ENCODE data around the gene CANT1.

CANT1 gene

DNA sequence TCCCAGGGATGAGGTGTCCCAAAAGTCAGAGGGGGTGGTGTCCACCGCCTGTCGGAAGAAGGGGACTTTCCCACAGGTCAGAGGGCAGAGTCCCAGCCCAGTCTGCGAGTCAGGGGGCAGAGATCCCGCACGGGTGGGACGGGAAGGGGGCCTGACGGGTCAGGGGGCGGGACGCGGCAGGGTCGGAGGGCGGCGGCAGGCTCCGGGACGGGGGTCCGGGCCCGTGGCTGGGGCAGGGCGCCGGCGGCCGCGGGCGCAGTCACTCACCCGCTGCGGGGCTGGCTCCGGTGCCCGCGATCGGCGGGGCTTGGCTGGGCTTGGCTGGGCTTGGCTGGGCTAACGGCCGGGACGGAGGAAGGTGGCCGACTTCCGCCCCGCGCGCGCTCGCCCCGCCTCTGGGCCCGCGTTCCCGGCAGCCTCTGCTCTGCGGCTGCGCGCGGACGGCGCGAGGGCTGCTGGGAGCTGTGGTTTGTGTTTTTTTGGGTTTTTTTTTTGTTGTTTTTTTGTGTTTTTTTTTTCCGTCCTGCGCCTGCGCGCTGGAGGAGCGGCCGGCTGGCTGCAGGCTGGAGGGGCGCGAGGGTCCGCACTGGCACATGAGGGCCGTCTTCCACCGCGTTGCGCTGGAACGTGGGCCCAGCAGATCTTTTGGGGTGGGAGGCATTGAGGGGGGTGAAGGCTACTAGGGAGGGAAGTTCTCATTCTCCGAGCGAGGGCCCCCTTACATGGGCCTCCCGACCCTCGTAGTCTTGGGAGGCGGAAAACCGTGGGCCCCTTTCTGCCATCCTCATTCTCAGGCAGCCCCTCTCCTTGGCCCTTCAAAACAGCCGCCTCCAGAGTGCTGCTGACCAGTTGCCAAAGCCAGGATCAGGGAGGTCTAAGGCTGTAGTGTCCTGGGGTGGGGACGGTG is at the start of gene CANT1:
CANT1 (minus strand) TSS at position 368 of the 907 bp plus-strand sequence. CDS start 12,142 bp downstream, outside the sequence.
- DNase-seq: no peak

DNA sequence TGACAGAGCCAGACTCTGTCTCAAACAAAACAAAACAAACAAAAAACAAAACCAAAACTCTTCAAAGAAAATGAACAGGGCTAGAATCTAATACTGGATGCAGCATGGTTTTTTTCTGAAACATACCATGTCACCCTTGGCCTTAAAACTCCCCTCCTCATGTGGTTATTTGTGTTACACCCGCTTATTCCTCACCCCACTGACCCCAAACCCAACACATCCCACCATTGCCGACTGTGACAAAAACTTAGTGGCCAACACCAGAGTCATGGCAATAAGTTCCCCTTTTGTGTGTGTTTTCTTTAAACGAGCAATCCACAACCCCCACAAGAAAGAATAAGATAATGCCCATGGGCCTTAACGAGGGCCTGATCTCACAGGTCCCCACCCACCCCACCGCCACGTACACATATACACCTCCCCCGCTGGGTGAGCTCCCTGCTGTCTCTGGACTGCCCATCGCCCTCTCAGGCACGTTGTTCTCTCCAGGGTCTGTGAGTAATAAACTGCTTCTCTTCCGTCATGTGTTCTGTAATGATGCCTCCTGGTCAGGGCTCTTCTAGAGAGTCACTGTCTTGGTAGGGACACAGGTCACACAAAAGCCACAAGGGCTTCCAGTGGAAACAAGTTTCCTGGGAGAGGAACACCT is 48.3 kb upstream of the CANT1 start:
- no peak for DNase-seq

DNA sequence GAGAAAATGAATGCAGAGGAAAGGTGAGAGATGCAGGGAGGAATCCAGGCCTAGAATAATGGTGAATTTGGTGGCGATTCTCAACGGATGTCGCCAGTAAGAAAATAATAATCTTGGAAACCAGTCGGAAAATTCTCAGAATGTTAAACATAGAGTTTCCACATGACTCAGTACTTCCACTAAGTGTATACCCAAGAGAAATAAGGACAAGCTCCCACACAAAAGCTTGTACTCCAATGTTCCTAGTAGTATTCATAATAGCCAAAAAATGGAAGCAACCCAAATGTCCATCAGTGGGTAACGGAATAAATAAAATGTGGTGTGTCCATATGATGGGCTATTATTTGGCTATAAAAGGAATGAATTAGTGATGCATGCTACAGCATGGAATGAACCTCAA is 45.6 kb upstream of the CANT1 start:
- no peak for DNase-seq

DNA sequence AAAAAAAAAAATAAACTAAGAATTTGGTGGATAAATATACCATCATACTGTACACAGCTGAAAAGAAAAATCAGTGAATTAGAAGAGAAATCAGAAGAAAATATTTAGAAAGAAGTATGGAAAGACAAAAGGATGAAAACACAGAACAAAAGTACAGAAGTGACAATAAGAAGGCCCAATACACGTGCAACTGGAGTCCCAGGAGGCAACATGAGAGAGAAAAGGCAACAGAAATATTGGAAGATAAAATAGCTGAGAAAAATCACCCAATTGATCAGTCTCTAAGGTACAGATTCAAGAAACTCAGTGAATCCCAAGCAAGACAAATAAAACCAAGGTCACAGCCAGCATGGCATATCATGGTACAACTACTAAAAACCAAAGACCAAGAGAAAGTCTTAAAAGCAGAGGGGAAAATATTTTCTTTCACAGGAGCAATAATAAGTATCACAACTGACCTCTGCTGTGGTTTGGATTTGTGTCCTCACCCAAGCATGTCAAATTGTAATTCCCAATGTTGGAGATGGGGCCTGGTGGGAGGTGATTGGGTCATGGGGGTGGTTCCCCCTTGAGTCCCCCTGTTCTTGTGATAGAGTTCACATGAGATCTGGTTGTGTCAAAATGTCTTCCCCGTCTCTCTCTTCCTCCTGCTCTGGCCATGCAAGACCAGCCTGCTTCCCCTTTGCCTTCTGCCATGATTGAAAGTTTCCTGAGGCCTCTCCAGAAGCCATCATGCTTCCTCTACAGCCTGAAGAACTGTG is 44.8 kb upstream of the CANT1 start:
- no peak for DNase-seq

DNA sequence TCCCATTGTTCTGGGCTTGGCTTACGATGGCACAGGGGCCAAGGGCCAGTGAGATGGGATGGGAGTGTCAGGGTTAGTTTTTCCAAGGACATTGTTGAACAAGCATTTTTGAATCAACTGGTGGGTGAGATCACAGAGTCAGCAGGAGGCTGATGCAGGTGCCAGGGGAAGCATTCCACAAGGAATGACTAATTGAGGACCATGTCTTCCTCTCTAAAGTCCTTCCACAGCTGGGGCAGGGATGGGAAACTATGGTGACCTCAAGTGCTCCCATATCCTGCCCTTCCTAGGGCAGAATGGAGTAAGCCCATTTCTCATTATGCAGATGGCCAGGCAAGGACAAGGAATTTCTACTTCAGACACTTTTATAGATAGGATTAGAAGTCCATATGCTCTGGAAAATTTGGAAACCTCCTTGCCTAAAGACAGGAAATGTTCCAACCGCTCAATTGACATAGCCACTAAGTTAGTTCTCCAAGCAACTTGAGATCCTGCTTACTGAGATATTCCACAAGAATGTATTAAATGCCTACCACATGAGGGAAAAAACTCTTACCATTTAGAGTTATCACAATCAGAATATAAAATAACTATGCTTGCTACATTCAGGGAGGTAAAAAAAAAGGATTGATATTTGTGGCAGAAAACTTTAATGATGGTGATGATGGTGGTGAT is 43.8 kb upstream of the CANT1 start:
- DNase-seq: no peak

DNA sequence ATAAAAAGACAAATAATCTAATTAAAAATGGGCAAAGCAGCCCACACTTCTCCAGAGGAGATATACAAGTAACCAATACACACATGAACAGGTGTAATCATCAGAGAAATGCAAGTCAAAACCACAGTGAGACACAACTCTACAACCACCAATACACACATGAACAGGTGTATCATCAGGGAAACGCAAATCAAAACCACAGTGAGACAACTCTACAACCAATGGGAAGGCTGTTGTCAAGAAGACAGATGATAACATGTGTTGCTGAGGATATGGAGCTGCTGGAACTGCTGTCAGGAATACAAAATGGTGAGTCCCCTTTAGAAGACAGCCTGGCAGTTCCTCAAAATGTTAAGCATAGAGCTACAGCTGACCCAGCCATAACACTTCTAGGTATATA is 42.6 kb upstream of the CANT1 start:
- no peak for DNase-seq

DNA sequence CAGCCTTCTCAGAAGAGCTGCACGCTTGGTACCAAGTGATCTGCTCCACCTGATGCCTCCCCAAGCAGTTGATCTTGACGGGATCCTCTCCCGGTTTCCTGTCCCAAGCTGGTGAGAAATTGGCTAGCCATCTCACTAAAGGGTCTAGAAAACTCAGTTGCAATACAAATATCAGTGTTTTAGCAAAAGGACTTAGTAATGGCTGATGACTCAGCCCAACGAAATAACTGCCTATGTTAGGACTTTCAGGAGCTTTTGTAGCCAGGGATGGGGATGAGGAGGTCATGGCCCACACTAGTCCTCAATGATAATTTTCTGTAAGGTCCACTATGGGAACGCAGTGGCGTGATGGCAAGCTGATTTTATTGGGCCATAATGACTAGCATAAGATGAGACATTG is 41.7 kb upstream of the CANT1 start:
- DNase-seq: no peak

DNA sequence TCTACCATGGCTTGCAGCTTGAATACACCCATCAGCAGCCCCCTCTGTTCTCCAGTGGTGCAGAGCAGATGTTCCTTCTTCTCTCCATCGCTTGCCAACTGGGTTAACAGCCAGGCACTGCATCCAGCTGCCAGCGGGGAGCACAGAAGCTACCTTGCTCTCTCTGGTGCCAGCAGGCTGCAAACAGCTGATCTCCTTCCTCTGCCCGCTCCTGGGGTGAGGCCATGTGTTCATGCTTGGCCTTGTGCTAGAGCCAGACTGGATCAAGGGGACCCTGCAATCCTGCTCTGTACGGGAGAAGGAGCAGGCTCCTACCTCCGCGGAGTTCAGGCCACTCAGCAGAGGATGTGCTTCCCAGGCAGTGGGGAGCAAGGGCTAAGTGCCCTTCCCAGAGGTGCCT is 41.0 kb upstream of the CANT1 start:
- DNase-seq: no peak

DNA sequence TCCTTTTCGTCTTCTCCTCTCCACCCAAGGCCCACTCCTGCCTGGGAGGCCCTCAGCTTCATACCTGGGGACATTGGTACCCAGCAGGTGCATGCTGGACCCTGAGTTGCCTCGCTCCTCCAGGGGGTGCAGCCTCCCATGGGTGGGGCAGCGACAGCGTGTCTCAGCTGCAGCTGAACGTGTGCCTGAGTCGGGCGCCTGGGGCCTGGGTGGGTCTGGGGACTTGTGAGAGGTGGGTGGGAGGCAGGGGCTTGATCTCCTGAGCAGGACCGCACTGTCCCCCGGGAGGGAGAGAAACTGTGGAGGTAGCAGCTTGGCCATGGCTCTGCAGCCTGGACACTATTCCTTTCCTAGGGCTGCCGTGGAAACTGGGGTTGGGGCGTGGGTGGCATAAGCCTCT is 40.3 kb upstream of the CANT1 start:
- no peak for DNase-seq

DNA sequence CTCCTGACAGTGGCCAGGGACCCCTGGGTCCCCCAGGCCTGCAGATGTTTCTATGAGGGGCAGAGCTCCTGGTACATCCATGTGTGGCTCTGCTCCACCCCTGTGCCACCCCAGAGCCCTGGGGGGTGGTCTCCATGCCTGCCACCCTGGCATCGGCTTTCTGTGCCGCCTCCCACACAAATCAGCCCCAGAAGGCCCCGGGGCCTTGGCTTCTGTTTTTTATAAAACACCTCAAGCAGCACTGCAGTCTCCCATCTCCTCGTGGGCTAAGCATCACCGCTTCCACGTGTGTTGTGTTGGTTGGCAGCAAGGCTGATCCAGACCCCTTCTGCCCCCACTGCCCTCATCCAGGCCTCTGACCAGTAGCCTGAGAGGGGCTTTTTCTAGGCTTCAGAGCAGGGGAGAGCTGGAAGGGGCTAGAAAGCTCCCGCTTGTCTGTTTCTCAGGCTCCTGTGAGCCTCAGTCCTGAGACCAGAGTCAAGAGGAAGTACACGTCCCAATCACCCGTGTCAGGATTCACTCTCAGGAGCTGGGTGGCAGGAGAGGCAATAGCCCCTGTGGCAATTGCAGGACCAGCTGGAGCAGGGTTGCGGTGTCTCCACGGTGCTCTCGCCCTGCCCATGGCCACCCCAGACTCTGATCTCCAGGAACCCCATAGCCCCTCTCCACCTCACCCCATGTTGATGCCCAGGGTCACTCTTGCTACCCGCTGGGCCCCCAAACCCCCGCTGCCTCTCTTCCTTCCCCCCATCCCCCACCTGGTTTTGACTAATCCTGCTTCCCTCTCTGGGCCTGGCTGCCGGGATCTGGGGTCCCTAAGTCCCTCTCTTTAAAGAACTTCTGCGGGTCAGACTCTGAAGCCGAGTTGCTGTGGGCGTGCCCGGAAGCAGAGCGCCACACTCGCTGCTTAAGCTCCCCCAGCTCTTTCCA is 39.5 kb upstream of the CANT1 start:
- no peak for DNase-seq

DNA sequence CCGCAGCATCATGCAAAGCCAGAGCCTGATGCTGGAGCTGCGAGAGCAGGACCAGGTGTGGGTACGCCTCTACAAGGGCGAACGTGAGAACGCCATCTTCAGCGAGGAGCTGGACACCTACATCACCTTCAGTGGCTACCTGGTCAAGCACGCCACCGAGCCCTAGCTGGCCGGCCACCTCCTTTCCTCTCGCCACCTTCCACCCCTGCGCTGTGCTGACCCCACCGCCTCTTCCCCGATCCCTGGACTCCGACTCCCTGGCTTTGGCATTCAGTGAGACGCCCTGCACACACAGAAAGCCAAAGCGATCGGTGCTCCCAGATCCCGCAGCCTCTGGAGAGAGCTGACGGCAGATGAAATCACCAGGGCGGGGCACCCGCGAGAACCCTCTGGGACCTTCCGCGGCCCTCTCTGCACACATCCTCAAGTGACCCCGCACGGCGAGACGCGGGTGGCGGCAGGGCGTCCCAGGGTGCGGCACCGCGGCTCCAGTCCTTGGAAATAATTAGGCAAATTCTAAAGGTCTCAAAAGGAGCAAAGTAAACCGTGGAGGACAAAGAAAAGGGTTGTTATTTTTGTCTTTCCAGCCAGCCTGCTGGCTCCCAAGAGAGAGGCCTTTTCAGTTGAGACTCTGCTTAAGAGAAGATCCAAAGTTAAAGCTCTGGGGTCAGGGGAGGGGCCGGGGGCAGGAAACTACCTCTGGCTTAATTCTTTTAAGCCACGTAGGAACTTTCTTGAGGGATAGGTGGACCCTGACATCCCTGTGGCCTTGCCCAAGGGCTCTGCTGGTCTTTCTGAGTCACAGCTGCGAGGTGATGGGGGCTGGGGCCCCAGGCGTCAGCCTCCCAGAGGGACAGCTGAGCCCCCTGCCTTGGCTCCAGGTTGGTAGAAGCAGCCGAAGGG is 38.6 kb upstream of the CANT1 start:
- DNase-seq: no peak

DNA sequence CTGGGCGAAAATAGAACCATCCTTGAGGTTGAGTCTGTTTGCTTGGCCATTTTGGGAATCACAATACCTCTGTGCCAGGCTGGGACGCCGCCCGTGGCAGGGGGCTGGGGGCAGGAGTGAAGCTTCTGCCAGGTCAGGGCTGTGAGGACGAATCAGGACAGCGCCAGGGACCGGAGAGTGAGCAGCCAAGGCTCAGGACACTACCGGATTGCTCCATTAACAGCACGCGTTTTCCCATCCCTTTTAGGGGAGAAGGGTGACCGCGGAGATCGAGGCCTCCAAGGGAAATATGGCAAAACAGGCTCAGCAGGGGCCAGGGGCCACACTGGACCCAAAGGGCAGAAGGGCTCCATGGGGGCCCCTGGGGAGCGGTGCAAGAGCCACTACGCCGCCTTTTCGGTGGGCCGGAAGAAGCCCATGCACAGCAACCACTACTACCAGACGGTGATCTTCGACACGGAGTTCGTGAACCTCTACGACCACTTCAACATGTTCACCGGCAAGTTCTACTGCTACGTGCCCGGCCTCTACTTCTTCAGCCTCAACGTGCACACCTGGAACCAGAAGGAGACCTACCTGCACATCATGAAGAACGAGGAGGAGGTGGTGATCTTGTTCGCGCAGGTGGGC is 37.8 kb upstream of the CANT1 start:
- DNase-seq: no peak

DNA sequence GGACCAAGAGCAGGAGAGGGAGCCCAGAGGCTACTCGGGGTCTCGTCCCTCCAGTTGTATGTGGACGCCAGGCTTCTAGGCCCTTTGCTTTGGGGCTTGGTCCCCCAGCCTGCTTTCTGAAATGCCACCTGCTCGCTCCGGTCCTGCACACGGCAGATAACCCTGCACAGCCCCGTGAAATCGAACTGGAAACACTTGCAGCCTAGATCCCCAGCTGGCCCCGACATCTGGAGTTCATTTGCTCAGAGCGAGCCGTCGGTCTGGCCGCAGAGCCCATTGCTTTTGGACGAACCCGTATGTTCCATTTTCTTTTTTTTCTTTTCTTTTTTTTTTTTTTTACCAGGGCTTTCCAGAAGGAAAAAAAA is 37.3 kb upstream of the CANT1 start:
- no peak for DNase-seq

DNA sequence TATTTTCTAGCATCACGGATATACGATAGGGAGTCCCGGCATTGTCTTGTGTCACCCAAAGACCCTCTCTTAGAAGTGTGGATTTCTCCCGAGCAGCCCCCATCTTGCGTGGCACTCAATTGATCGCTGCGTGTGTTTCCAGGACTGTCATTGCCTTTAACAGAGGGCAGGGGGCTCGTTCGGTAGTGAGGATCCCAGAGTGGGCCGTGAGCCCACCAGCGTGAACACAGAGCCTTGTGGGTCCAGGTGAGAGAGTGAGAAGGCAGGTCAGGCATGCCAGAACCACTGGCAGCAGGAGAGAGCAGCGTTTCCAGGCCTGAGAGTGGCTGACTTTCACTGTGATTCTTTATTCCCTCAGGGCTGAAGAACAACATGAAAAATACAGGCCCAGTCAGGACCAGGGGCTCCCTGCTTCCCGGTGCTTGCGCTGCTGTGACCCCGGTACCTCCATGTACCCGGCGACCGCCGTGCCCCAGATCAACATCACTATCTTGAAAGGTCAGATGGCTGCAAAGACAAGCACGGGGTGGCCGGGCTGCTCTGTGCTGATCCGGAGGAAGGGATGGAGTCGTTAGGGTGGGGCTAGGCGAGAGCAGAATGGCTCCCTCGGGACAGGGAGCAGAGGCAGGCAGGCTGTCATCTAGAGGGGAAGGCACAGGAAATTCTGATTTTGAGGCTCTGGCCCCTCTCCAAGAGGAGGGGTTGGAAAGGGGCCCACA is 36.8 kb upstream of the CANT1 start:
- no peak for DNase-seq

DNA sequence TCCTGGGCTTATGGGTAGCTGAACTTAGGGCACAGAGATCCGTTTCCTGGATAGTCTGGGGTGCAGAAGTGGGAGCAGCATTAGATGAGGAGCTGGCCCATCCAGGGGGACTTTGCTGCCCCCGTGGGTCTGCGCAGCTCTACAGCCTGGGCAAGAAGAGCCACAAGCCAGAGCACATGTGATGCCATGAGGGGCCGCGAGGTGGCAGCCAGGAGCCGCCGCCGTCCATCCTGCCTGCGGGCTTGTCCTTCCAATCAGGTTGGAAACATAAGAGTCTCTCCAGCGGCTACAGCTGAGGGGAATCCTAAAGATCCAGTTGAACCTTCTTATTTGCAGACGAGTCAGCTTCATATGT is 36.3 kb upstream of the CANT1 start:
- no peak for DNase-seq

DNA sequence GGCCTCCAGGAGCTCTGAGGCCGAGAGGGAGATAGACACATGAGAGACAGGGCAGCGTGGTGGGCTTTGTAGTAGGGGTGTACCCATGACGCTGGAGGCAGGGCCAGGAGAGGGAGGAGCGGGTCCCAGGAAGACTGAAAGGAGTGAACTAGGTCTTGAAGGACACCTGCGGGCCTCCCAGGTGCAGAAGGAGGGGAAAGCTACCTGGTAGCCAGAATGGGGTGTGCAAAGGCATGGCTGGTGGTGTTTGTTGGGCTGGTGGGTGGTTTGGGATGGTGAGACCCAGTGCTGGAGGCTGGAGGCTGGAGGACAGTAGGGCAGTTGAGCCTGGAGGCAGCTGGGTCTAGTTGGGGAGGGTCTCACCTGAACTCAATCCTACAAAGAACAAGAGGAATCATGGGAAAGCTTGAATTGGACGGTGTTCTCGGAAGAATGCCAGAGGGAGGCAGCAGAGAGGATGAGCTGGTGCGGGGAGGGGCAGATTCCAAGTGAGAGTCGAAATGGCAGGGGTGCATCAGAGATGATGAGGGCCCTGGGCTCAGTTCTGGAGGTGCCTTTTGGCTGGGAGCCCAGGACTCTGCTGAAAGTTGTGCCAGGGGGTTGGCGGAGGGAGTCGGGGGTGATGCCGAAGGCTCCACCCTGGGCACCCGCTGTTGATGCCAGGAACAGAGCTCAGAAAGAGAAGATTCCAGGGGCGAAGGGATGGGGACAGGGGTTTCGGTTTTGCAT is 35.6 kb upstream of the CANT1 start:
- DNase-seq: no peak

DNA sequence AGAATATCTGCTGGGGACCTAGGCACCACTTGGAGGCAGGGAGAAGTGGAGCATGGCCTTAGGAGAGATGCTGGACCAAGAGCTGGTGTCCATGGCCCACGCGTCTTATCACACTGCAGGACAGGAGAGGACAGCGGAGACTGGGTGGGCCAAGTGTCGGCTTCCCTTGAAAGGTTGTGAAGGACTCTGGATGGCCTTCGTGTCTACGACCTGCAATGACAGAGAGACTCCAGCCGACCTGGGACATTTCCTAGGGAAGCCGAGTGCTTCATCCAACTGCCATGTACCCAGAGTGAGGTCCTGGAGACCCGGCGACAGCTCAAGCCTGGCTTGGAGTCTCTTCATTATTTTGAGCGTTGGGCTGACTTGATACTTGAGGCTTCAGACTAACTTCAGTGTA is 34.9 kb upstream of the CANT1 start:
- DNase-seq: no peak

DNA sequence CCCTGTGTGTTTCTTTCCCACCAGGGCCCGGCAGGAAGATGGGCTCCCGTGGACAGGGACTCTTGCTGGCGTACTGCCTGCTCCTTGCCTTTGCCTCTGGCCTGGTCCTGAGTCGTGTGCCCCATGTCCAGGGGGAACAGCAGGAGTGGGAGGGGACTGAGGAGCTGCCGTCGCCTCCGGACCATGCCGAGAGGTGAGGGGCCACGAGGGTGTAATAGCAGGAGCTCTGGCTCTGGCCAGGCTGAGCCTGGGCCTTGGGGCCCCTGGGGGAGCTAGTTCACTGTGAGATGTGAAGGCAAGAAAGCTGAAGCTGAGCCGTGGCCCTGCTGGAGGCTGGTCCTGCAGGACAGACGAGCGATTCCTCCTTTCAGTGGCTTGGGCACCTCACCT is 34.4 kb upstream of the CANT1 start:
- no peak for DNase-seq

Measured in NCI-H1417 treated with DMSO at 0.1 percent for 48 hours (cell line).